CD4-positive, alpha-beta T cell (primary cell): ENCODE measurements around the gene NCBP2. TPM values are rescaled to one million over a fixed set of nuclear protein-coding genes. Genes with fewer than 3 reads are reported as not detected.

Experiments used
- ATAC-seq: fragments of 200-7000 bp; cut with Tn5 transposase; one replicate; pipeline ENCODE4 v1.10.0; 2022; ENCODE audit warnings: mild to moderate bottlenecking; ENCODE audit not compliant: poor library complexity
- CTCF ChIA-PET: fragments of 350-600 bp; sonication (Branson Sonifier 250); formaldehyde crosslinking; loops from one replicate; lab custom pipeline; 2021; ENCODE audit warnings: antibody characterized with exemption, inconsistent platforms; lab: Charles Lee
- POLR2A ChIA-PET: fragments of 350-600 bp; sonication (Branson Sonifier 250); formaldehyde crosslinking; loops from one replicate; lab custom pipeline; 2021; ENCODE audit warnings: antibody characterized with exemption, inconsistent platforms; lab: Charles Lee
- DNase-seq, 14 experiments: peaks; one replicate each; pipeline ENCODE4 v3.0.0-alpha.2; 2013 to 2020; ENCODE audit warnings: mixed read lengths in 2 of 14
- H3K27ac ChIP-seq, 2 donors: one replicate each; pipeline versions ENCODE4 v1.5.1 to v1.7.0; 2013; ENCODE audit warnings: low read length in 2 of 2, low read depth in 1 of 2, mild to moderate bottlenecking in 1 of 2
- H3K27me3 ChIP-seq, 2 experiments: 1 replicate in 1 of 2; 2 replicates in 1 of 2; pipeline versions ENCODE4 v1.6.1 to v1.7.0; 2013; ENCODE audit warnings: low read length in 2 of 2, control low read depth in 1 of 2, mild to moderate bottlenecking in 1 of 2, moderate library complexity in 1 of 2; ENCODE audit not compliant: insufficient read depth in 2 of 2, control insufficient read depth in 1 of 2
- H3K36me3 ChIP-seq: one replicate; pipeline ENCODE4 v1.6.1; 2013; ENCODE audit warnings: low read length, control low read depth; ENCODE audit not compliant: insufficient read depth
- H3K4me1 ChIP-seq: one replicate; pipeline ENCODE4 v1.6.1; 2013; ENCODE audit warnings: low read length, control low read depth; ENCODE audit not compliant: insufficient read depth
- H3K4me3 ChIP-seq: one replicate; pipeline ENCODE4 v1.5.1; 2013; ENCODE audit warnings: mild to moderate bottlenecking, low read length, moderate library complexity
- H3K9me3 ChIP-seq, 2 experiments: 1 replicate in 1 of 2; 2 replicates in 1 of 2; pipeline versions ENCODE4 v1.6.1 to v1.7.0; 2013; ENCODE audit warnings: low read length in 2 of 2, mild to moderate bottlenecking in 2 of 2, control low read depth in 1 of 2, moderate library complexity in 1 of 2; ENCODE audit not compliant: control insufficient read depth in 1 of 2, insufficient read depth in 1 of 2
- H3K27ac Mint-ChIP-seq: one replicate; pipeline ENCODE4 v1.8.0; 2020; ENCODE audit warnings: mixed read lengths
- H3K27me3 Mint-ChIP-seq: one replicate; pipeline ENCODE4 v1.8.0; 2021; ENCODE audit warnings: mixed read lengths
- H3K36me3 Mint-ChIP-seq: one replicate; pipeline ENCODE4 v1.8.0; 2021; ENCODE audit warnings: low read depth, mixed read lengths
- H3K4me1 Mint-ChIP-seq: one replicate; pipeline ENCODE4 v1.8.0; 2021; ENCODE audit warnings: low read depth, mixed read lengths
- H3K4me3 Mint-ChIP-seq: one replicate; pipeline ENCODE4 v1.8.0; 2020; ENCODE audit warnings: mild to moderate bottlenecking, mixed read lengths
- H3K9me3 Mint-ChIP-seq: one replicate; pipeline ENCODE4 v1.8.0; 2020; ENCODE audit warnings: mixed read lengths
- CTCF ChIP-seq: fragments of 200-600 bp; IDR thresholded peaks from one replicate; pipeline ENCODE4 v1.8.0; 2022; ENCODE audit warnings: antibody characterized with exemption, mild to moderate bottlenecking
- intact Hi-C, 2 experiments: fragments of 100-400 bp; cut with DNase I in 1 of 2; cut with micrococcal nuclease in 1 of 2; formaldehyde crosslinking; loops; one replicate each; pipeline versions ENCODE4 v1.15.1 to v1.9.0; 2023 to 2025; cut with DNase I, micrococcal nuclease
- total RNA-seq, 174 experiments: library from RNA in 2 of 174; stranded (reverse) in 2 of 174; gene quantifications; one replicate each; pipeline ENCODE4 v1.2.3 and lab custom pipeline; 2021 to 2026

The NCBP2 gene
- total RNA-seq, 2 experiments from 2014 or later, result 41.4 to 44.6 TPM

GRCh38 chr3:196918968-196919367 lies 23.4 kb downstream of the NCBP2 start:
- no peaks in the 10 kb centered on the region for H3K27me3 ChIP-seq
- no peak for DNase-seq
- H3K36me3 Mint-ChIP-seq, result peaks cover 51% of the 10 kb centered on the region
- no peak overlapping the region for H3K27ac Mint-ChIP-seq
- H3K27ac ChIP-seq, result no peak overlapping the region
- no peak overlapping the region for H3K4me3 Mint-ChIP-seq
- no peak for TF ChIP-seq CTCF
- no peak overlapping the region for H3K4me3 ChIP-seq
- ChIA-PET POLR2A (no interaction called here), CTCF (no interaction called here)
- no peaks in the 10 kb centered on the region for H3K9me3 ChIP-seq
- no peaks in the 10 kb centered on the region for H3K4me1 Mint-ChIP-seq
- intact Hi-C loops, result no loop called here
- no peak for ATAC-seq
- no peaks in the 10 kb centered on the region for H3K27me3 Mint-ChIP-seq
- no peaks in the 10 kb centered on the region for H3K9me3 Mint-ChIP-seq
- H3K36me3 ChIP-seq, result peaks cover 26% of the 10 kb centered on the region
- no peaks in the 10 kb centered on the region for H3K4me1 ChIP-seq

GRCh38 chr3:196916995-196917394 lies 25.3 kb downstream of the NCBP2 start:
- TF ChIP-seq CTCF, result no peak
- peaks cover 15% of the 10 kb centered on the region for H3K36me3 ChIP-seq
- no peak overlapping the region for H3K27ac ChIP-seq
- no peaks in the 10 kb centered on the region for H3K4me1 ChIP-seq
- H3K9me3 ChIP-seq, result no peaks in the 10 kb centered on the region
- intact Hi-C loops, result no loop called here
- no peak overlapping the region for H3K4me3 ChIP-seq
- ATAC-seq, result no peak
- no peaks in the 10 kb centered on the region for H3K4me1 Mint-ChIP-seq
- POLR2A ChIA-PET, result interaction anchor here (0.5 to 1.4 kb wide), 2 partner anchors 25 to 41 kb away, joined by 3 read pairs; partner anchors contain the start of gene NCBP2
- no peaks in the 10 kb centered on the region for H3K27me3 Mint-ChIP-seq
- peaks cover 53% of the 10 kb centered on the region for H3K36me3 Mint-ChIP-seq
- H3K4me3 Mint-ChIP-seq, result no peak overlapping the region
- no peaks in the 10 kb centered on the region for H3K9me3 Mint-ChIP-seq
- CTCF ChIA-PET, result interaction anchor here (1.1 kb wide), 1 partner anchor 25 kb away, joined by 3 read pairs; no protein-coding TSS in a partner anchor
- DNase-seq, result no peak
- H3K27me3 ChIP-seq, result no peaks in the 10 kb centered on the region
- no peak overlapping the region for H3K27ac Mint-ChIP-seq

- no peaks in the 10 kb centered on the region for H3K27me3 ChIP-seq
- no peak overlapping the region for H3K4me3 Mint-ChIP-seq
- H3K4me1 Mint-ChIP-seq, result no peaks in the 10 kb centered on the region
- no peak overlapping the region for H3K27ac ChIP-seq
- ChIA-PET CTCF (no interaction called here), POLR2A (interaction anchor here (1.4 kb wide), 1 partner anchor 26 kb away, joined by 3 read pairs; the partner anchor contains the start of gene NCBP2)
- no peak overlapping the region for H3K27ac Mint-ChIP-seq
- intact Hi-C loops, result no loop called here
- peaks cover 56% of the 10 kb centered on the region for H3K36me3 Mint-ChIP-seq
- no peaks in the 10 kb centered on the region for H3K4me1 ChIP-seq
- no peak for TF ChIP-seq CTCF
- no peaks in the 10 kb centered on the region for H3K9me3 ChIP-seq
- H3K36me3 ChIP-seq, result peaks cover 12% of the 10 kb centered on the region
- no peaks in the 10 kb centered on the region for H3K27me3 Mint-ChIP-seq
- H3K9me3 Mint-ChIP-seq, result no peaks in the 10 kb centered on the region
- DNase-seq (no peak), ATAC-seq (no peak)
- no peak overlapping the region for H3K4me3 ChIP-seq
These were observed 26.1 kb downstream of the NCBP2 start for GRCh38 chr3:196916221-196916620.
